NCI-H2196 treated with DMSO at 0.1 percent for 48 hours (cell line): ENCODE data around the gene STARD3NL.
A peak's percentile ranks its signal among the peaks of the same experiment; 100 is the strongest.
"Not testable (repeated sequence)": the region's sequence is repeated elsewhere in the genome, so short reads cannot be mapped to it uniquely, and the experiment has no call there.

Experiments used
- DNase-seq: peaks from one replicate; lab custom pipeline; 2025; ENCODE audit not compliant: unreplicated experiment; lab: John Stamatoyannopoulos, UW

STARD3NL gene

DNA sequence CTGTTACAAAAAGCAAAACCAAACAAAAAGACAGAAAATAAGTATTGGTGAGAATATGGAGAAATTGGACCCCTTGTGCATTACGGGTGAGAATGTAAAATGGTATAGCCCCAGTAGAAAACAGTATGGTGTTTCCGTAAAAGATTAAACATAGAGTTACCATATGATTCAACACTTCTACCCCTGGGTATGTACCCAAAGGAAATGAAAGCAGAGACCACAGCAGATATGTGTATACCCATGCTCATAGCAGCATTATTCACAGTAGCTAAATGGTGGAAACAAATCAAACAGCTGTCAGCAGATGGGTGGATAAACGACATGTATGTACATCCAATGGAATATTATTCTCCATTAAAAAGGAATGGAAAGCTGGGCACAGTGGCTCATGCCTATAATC lies 42.4 kb downstream of the STARD3NL start:
- DNase-seq = no peak

DNA sequence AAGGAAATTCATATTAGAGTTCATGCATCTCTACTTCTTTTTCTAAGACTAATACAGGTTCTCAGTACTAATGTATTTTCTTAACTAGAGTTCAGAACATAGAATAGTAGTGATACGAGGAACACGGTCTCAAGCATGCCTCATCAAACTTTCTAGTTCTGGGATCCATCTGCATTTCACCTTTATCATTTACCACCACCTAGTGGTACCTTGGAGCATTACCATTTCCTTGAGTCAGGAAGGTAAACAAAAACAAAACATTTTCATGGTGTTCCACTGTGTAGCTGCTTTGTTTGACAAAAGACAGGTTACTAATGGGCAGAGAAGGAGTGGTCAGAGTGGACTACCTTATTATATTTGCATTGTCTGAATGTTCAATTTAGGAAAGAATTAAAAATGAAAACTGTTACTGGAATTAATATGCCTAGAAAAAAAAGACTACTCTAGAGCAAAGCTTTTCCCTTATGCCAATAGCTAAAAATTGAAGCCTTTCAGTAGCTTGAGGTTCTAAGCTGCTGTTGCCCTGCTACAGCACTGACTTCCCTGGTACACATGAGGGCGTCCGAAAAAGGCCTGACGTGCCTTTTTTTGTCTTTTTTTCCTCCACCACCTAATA lies 44.5 kb downstream of the STARD3NL start:
- peak; percentile 17 for DNase-seq

GRCh38 chr7:38223306-38223705 lies 45.3 kb downstream of the STARD3NL start:
- DNase-seq = no peak

DNA sequence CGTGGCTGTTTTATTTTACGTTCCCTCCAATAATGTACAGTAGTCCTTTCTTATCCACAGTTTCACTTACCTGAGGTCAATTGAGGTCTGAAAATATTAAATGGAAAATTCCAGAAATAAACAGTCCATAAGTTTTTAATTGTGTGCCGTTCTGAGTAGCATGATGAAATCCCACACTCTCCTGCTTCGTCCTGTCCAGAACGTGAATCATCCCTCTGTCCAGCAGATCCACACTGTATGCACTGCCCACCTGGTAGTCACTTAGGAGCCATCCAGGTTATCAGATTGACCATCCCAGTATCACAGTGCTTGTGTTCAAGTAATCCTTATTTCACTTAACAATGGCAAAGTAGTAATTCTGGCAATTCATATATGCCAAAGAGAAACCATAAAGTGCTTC lies 46.3 kb downstream of the STARD3NL start:
- DNase-seq = no peak

DNA sequence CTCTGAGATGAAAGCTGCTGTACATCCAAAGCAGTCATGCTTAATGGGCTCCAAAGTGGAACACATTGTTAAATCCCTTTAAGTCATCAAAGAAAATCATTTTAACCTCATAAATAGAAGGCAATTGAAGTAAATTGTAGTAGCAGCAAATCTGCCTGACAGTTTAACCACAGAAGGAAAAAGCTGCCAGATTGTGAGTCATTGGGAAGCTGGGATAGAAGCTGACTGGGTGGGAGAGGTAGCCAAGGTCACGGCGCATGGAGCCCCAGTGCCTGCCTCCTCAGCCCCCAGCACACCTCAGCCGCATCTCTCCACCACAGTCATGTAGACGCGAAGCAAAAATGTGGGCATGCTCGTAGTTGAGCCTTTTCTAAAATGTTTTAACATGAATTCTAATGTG lies 51.3 kb downstream of the STARD3NL start:
- DNase-seq = no peak

- no peak for DNase-seq
These were observed 52.0 kb downstream of the STARD3NL start for GRCh38 chr7:38229884-38230642.

DNA sequence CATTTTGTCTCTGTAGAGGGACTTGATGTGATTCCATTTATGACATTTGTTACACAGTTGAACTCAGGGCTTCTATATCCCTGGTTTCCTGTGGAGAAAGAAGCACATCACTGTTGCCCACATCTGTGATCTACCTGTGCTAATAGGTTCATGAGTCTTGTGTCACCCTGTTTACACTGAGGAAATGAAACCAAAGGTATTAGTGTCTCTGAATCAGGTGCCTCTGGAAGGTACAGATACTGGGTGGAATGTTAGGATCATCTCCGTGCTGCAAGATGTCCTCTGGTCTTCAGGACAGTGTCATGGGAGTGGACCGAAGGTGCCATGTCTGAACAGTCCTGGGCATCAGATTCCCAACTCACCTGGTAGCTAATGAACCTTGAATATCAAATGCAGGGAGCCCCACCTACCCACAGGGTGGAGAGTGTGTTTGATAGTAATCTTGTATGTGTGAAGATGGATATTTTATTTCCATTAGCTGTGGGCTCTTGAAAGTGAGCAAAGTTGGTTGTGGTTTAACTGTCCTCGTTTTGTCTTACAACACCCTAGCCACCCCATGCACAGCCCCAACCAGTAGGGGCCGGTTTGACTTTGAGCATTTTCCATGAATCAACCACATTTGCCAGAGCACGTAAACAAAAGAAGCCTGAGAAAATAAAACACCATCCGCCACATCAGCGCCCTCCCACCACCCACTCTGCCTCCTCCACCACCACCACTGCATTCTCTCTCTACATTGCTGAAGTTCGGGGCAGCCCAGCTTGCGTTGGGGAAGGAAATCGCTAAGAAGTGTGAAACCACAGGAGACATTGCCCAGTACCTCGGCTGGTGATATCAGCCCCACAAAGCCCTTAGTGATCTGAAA lies 54.7 kb downstream of the STARD3NL start:
- no peak for DNase-seq

GRCh38 chr7:38234759-38235158 lies 56.7 kb downstream of the STARD3NL start:
- not testable (repeated sequence) for DNase-seq

DNA sequence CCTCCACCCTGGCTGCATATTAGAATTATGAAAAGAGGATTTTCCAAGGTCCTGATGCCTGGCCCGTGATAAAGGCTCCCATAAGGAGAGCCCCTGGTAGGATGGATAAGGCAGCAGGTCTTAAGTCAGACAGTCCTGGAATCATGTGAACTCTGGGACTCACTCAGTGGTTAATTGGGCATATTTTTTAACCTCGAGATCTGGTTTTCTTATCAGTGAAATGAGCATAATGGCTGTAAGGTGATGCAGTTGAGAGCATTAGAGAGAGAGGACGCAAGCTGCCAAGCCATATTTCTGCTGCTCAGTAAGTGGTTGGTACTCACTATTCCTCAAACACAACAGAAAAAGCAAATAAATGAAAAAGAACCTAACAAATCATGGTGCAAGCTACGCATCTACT lies 57.6 kb downstream of the STARD3NL start:
- no peak for DNase-seq

DNA sequence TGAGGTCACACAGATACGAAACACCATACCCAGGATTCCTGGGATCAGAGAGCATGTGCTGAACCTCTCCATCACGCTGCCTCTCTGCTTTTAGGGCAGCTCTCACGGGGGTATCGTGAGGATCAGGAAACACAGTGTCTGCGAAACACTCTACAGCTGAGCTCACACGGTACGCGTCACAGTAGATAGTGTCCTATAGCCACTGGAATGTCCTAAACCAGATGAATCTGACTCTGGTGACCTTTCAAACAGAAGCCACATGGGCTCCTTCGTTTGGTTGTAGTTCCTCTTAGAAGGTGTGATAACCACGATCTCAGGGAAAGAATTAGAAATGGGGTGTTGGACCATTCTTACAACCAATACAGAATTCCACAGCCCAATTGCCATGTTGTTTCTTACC lies 61.1 kb downstream of the STARD3NL start:
- DNase-seq = not testable (repeated sequence)

- no peak for DNase-seq
These were observed 63.0 kb downstream of the STARD3NL start for GRCh38 chr7:38241071-38241470.

GRCh38 chr7:38242814-38243213 lies 64.8 kb downstream of the STARD3NL start:
- no peak for DNase-seq

- not testable (repeated sequence) for DNase-seq
These were observed 65.3 kb downstream of the STARD3NL start for GRCh38 chr7:38243345-38243744.

DNA sequence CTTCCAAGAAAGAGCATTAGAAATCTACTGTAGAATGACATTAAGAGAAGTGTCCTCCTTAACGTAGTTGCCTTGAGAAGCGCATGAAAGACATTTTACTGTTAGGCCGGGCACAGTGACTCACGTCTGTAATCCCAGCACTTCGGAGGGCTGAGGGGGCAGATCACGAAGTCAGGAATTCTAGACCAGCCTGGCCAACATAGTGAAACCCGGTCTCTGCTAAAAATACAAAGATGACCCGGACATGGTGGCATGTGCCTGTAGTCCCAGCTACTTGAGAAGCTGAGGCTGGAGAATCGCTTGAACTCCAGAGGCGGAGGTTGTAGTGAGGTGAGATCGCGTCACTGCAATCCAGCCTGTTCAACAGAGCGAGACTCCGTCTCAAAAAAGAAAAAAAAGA lies 66.5 kb downstream of the STARD3NL start:
- no peak for DNase-seq

- DNase-seq = no peak
These were observed 67.4 kb downstream of the STARD3NL start for GRCh38 chr7:38245409-38245977.

GRCh38 chr7:38248069-38248567 lies 70.1 kb downstream of the STARD3NL start:
- no peak for DNase-seq

DNA sequence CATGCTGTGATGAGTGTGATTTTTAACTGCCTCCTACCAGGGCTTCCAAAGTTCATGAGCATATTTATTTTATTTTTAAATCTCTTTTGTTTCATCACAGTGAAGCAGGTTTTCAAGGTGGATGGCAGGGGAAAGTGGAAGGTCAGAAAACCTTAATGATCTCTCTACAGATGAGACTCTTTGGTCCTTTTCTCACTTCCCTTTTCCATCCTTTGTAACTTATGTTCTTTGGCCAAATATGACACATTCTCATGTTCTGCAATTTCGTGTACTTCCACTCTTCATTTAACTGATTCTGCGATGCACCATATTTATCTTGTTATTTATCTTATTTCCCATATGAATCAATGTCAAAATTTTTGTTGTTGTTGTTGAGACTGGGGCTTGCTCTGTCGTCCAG lies 71.8 kb downstream of the STARD3NL start:
- not testable (repeated sequence) for DNase-seq

DNA sequence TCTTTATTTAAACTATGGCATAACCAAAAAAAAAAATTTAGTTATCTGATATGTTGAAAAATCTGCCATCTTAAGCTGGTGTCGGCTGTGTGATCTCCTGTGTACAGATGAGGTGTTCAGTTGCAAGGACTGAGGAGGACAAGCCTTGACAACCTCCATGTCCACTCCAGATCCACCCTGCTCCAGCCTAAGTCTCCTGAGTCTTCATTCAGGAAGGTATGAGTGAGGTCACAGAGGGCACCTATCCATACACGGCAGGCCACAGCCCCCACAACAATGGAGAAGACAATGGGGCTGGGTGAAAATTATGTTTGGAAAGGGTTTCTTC lies 79.3 kb downstream of the STARD3NL start:
- DNase-seq = no peak

DNA sequence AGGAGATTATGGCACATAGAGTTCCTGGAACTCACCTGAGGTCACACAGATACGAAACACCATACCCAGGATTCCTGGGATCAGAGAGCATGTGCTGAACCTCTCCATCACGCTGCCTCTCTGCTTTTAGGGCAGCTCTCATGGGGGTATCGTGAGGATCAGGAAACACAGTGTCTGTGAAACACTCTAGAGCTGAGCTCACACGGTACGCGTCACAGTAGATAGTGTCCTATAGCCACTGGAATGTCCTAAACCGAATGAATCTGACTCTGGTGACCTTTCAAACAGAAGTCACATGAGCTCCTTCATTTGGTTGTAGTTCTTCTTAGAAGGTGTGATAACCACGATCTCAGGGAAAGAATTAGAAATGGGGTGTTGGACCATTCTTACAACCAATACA lies 81.1 kb downstream of the STARD3NL start:
- DNase-seq = not testable (repeated sequence)

DNA sequence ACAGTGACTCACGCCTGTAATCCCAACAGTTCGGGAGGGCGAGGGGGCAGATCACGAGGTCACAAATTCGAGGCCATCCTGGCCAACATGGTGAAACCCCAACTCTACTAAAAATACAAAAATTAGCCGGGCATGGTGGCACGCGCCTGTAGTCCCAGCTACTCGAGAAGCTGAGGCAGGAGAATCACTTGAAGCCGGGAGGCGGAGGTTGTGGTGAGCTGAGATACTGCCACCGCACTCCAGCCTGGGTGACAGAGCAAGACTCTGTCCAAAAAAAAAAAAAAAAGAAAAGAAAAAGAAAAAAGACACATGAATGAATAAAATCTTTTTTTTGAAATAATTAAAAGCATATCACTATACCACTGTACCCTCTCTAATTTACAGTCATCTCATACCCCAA lies 83.6 kb downstream of the STARD3NL start:
- DNase-seq = not testable (repeated sequence)

DNA sequence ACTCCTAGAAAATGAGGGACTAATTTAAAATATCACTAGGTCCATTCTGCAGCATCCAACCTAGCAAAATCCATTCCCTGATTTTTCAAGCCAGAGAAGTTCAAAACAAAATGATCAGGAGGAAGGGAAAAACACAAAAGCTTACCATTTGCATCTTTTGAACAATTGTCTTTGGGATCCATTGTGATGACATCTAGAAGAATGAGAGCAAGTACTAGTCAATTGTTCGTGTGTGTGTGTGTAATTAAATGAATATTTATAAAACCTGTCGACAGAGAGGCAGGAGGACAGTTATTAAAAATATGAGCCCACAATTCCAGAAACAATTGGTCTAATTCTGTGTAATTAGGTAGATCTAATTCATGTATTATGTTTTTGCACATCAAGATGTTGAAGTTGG lies 84.0 kb downstream of the STARD3NL start:
- DNase-seq = not testable (repeated sequence)
